ENCODE measurements around the gene CSKMT. TPM values are rescaled to one million over a fixed set of nuclear protein-coding genes. Genes with fewer than 3 reads are reported as not detected.

CSKMT gene
- total and polyA plus RNA-seq, 10 of the 15 experiments (the other 5 are each of a cell fraction or from before 2014, with no cell fraction given), result 7.0 to 213 (median 21.6) TPM

DNA sequence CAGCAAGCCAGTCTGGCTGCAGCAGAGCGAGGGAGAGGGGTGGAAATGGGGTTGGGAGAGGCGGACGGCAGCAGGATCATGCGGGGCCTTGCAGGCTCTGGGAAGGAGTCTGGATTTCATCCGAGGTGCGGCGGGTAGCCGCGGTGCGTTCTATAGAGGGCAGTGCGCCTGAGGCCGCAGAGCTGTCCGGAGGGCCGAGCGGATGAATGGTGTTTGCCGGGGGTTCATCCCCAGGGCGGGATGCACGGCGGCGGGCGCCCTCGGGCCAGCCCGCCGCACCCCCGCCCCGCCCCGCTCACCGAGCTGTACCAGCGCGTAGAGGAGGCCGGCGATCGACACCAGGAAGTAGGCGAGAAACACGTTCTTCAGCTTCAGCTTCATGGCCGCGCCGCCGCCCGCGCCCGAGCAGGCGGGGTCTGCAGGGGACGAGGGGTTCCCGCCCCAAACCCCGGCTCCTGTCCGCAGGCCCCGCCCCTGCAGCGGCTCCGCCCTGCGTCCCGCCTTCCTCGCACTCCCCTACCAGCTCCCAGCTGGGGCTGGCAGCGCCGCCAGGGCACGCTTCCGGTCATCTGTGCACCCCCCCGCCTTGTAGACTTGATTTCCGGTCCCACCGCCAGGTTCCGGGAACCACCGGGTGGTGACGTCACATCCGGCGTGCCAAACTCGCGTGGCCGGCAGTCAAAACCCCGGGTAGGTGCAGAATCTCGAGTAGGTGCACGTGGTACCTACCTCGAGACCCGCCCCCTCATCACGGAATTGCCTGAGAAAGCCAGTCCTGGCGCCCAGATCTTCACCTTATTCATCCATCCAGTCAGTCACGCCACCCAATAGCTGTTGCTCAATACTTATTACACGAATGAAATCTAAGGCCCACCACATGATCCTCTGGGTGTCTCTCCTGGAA, 43.3 kb upstream of the CSKMT start, which contains the start of gene B3GAT3 (continued):
- TF ChIP-seq, protein P1, sequence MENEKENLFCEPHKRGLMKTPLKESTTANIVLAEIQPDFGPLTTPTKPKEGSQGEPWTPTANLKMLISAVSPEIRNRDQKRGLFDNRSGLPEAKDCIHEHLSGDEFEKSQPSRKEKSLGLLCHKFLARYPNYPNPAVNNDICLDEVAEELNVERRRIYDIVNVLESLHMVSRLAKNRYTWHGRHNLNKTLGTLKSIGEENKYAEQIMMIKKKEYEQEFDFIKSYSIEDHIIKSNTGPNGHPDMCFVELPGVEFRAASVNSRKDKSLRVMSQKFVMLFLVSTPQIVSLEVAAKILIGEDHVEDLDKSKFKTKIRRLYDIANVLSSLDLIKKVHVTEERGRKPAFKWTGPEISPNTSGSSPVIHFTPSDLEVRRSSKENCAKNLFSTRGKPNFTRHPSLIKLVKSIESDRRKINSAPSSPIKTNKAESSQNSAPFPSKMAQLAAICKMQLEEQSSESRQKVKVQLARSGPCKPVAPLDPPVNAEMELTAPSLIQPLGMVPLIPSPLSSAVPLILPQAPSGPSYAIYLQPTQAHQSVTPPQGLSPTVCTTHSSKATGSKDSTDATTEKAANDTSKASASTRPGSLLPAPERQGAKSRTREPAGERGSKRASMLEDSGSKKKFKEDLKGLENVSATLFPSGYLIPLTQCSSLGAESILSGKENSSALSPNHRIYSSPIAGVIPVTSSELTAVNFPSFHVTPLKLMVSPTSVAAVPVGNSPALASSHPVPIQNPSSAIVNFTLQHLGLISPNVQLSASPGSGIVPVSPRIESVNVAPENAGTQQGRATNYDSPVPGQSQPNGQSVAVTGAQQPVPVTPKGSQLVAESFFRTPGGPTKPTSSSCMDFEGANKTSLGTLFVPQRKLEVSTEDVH (IDR thresholded peaks at IDR 0.05; ENCODE audit: low read depth, partially characterized antibody), result peak; percentile 84
- TF ChIP-seq CHD1 (IDR thresholded peaks at IDR 0.05; ENCODE audit: low read depth, low read length), result 0 out of 2 replicates have a peak, but pooled peaks have one; percentile 6
- TF ChIP-seq RFX5 (IDR thresholded peaks at IDR 0.05; ENCODE audit: low read depth, low read length), result 0 out of 2 replicates have a peak, but pooled peaks have one; percentile 55
- TF ChIP-seq NFYB (IDR thresholded peaks at IDR 0.05; ENCODE audit: insufficient read depth, low read depth, low read length), result no peak
- TF ChIP-seq POLR2A (IDR thresholded peaks at IDR 0.05; ENCODE audit: low read depth, low read length), result peak; percentile 84
- TF ChIP-seq, protein P2, sequence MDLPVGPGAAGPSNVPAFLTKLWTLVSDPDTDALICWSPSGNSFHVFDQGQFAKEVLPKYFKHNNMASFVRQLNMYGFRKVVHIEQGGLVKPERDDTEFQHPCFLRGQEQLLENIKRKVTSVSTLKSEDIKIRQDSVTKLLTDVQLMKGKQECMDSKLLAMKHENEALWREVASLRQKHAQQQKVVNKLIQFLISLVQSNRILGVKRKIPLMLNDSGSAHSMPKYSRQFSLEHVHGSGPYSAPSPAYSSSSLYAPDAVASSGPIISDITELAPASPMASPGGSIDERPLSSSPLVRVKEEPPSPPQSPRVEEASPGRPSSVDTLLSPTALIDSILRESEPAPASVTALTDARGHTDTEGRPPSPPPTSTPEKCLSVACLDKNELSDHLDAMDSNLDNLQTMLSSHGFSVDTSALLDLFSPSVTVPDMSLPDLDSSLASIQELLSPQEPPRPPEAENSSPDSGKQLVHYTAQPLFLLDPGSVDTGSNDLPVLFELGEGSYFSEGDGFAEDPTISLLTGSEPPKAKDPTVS (IDR thresholded peaks at IDR 0.05; ENCODE audit: low read depth, low read length), result no peak
- TF ChIP-seq ZNF384 (IDR thresholded peaks at IDR 0.05; ENCODE audit: borderline replicate concordance, low read depth, low read length), result no peak
- TF ChIP-seq MTA2 (IDR thresholded peaks at IDR 0.05; ENCODE audit: low read depth), result peak; percentile 28; the same call in 1 of the 2 replicates
- TF ChIP-seq, protein P3, sequence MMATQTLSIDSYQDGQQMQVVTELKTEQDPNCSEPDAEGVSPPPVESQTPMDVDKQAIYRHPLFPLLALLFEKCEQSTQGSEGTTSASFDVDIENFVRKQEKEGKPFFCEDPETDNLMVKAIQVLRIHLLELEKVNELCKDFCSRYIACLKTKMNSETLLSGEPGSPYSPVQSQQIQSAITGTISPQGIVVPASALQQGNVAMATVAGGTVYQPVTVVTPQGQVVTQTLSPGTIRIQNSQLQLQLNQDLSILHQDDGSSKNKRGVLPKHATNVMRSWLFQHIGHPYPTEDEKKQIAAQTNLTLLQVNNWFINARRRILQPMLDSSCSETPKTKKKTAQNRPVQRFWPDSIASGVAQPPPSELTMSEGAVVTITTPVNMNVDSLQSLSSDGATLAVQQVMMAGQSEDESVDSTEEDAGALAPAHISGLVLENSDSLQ (IDR thresholded peaks at IDR 0.05), result peak; percentile 72
- TF ChIP-seq SMAD1 (IDR thresholded peaks at IDR 0.05; ENCODE audit: low read depth, partially characterized antibody), result no peak
- TF ChIP-seq IKZF1 (conservative IDR thresholded peaks at IDR 0.05), result peak; percentile 88
- TF ChIP-seq, protein P4, sequence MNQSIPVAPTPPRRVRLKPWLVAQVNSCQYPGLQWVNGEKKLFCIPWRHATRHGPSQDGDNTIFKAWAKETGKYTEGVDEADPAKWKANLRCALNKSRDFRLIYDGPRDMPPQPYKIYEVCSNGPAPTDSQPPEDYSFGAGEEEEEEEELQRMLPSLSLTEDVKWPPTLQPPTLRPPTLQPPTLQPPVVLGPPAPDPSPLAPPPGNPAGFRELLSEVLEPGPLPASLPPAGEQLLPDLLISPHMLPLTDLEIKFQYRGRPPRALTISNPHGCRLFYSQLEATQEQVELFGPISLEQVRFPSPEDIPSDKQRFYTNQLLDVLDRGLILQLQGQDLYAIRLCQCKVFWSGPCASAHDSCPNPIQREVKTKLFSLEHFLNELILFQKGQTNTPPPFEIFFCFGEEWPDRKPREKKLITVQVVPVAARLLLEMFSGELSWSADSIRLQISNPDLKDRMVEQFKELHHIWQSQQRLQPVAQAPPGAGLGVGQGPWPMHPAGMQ (IDR thresholded peaks at IDR 0.05; ENCODE audit: borderline replicate concordance), result no peak
- TF ChIP-seq KLF5 (IDR thresholded peaks at IDR 0.05; ENCODE audit: partially characterized antibody), result no peak
- no peak for TF ChIP-seq RCOR1 (conservative IDR thresholded peaks at IDR 0.05; ENCODE audit: low read depth, low read length)
